HG03457 (cell line): ENCODE measurements around the gene GPR141.
A peak's percentile ranks its signal among the peaks of the same experiment; 100 is the strongest.

Source experiments
- ATAC-seq: cut with Tn5 transposase; IDR thresholded peaks from one replicate; pipeline ENCODE4 v1.9.1; 2021; ENCODE audit warnings: moderate number of reproducible peaks; ENCODE audit not compliant: unreplicated experiment

The GPR141 gene

GRCh38 chr7:37775921-37776320 lies 92.4 kb downstream of the GPR141 start:
- no peak for ATAC-seq

GRCh38 chr7:37781156-37781555 lies 97.6 kb downstream of the GPR141 start:
- no peak for ATAC-seq

- no peak for ATAC-seq
Measured at GRCh38 chr7:37782166-37782565, 98.6 kb downstream of the GPR141 start.

GRCh38 chr7:37784015-37784414 lies 100.4 kb downstream of the GPR141 start:
- ATAC-seq: no peak

GRCh38 chr7:37786741-37787569 lies 103.4 kb downstream of the GPR141 start:
- ATAC-seq: peak; percentile 86
